Colonic mucosa (tissue), 4 donors: ENCODE measurements around the gene PSMA5. TPM values are rescaled to one million over a fixed set of nuclear protein-coding genes. Genes with fewer than 3 reads are reported as not detected.

Experiments used
- DNase-seq: peaks from one replicate; pipeline ENCODE4 v3.0.0-alpha.2; 2020
- H3K27ac ChIP-seq: fragments of 200-600 bp; one replicate; pipeline ENCODE4 v1.8.0; 2021
- H3K27me3 ChIP-seq: fragments of 200-600 bp; one replicate; pipeline ENCODE4 v1.8.0; 2021
- H3K36me3 ChIP-seq: fragments of 200-600 bp; one replicate; pipeline ENCODE4 v1.8.0; 2021
- H3K4me1 ChIP-seq: fragments of 200-600 bp; one replicate; pipeline ENCODE4 v1.8.0; 2021; ENCODE audit warnings: mild to moderate bottlenecking
- H3K4me3 ChIP-seq: fragments of 200-600 bp; one replicate; pipeline ENCODE4 v1.8.0; 2021
- H3K9ac ChIP-seq, 2 donors: one replicate each; pipeline ENCODE4 v1.7.0; 2013; ENCODE audit warnings: control low read depth in 2 of 2, low read depth in 2 of 2, low read length in 2 of 2
- H3K9me3 ChIP-seq: fragments of 200-600 bp; one replicate; pipeline ENCODE4 v1.8.0; 2021
- CTCF ChIP-seq: fragments of 200-600 bp; IDR thresholded peaks from one replicate; pipeline ENCODE4 v1.8.0; 2022; ENCODE audit warnings: antibody characterized with exemption, mild to moderate bottlenecking
- intact Hi-C: fragments of 100-400 bp; cut with DNase I; formaldehyde crosslinking; loops from one replicate; pipeline ENCODE4 v1.14.1; 2022
- total RNA-seq, 2 donors: library from RNA; stranded (reverse); fragmentation: NEBNext Ultra II Directional in 1 of 2; extraction: Animal tissue kit (Norgen Biotek cat#: 25700) in 1 of 2; gene quantifications; one replicate each; pipeline ENCODE4 v1.2.1, GENCODE V29; 2021
- donor health status: healthy.
- donor health status: DM: no; HTN: no; CAD: no.
- donor health status: DM: no; HTN: no; CAD: no.

The PSMA5 gene
- total RNA-seq, 2 donors from 2014 or later, result 93.9 to 163 TPM

- H3K36me3 ChIP-seq, result peaks cover 6% of the 10 kb centered on the region
- DNase-seq, result no peak
- no peaks in the 10 kb centered on the region for H3K27me3 ChIP-seq
- no peak for TF ChIP-seq CTCF
- intact Hi-C loops, result no loop called here
- H3K9ac ChIP-seq, result no peak overlapping the region
- H3K4me1 ChIP-seq, result peaks cover 5% of the 10 kb centered on the region
- peak overlapping the region; percentile 34 for H3K27ac ChIP-seq
- no peaks in the 10 kb centered on the region for H3K9me3 ChIP-seq
- no peak overlapping the region for H3K4me3 ChIP-seq
Measured at GRCh38 chr1:109371341-109371739, 54.9 kb downstream of the PSMA5 start.

GRCh38 chr1:109370712-109371340 lies 55.4 kb downstream of the PSMA5 start:
- H3K27ac ChIP-seq, result peak overlapping the region; percentile 34
- H3K27me3 ChIP-seq, result no peaks in the 10 kb centered on the region
- no peak for TF ChIP-seq CTCF
- intact Hi-C loops, result no loop called here
- no peak overlapping the region for H3K4me3 ChIP-seq
- H3K36me3 ChIP-seq, result peaks cover 6% of the 10 kb centered on the region
- H3K4me1 ChIP-seq, result peaks cover 5% of the 10 kb centered on the region
- no peak overlapping the region for H3K9ac ChIP-seq
- H3K9me3 ChIP-seq, result no peaks in the 10 kb centered on the region
- DNase-seq, result no peak

- DNase-seq, result no peak
- peaks cover 5% of the 10 kb centered on the region for H3K4me1 ChIP-seq
- no peaks in the 10 kb centered on the region for H3K27me3 ChIP-seq
- no peak for TF ChIP-seq CTCF
- H3K4me3 ChIP-seq, result no peak overlapping the region
- no peaks in the 10 kb centered on the region for H3K9me3 ChIP-seq
- H3K9ac ChIP-seq, result no peak overlapping the region
- intact Hi-C loops, result no loop called here
- peaks cover 6% of the 10 kb centered on the region for H3K36me3 ChIP-seq
- no peak overlapping the region for H3K27ac ChIP-seq
Measured at GRCh38 chr1:109369167-109369746, 57.0 kb downstream of the PSMA5 start.

- Histone ChIP-seq H3K9me3 (no peaks in the 10 kb centered on the region), H3K27ac (no peak overlapping the region), H3K4me3 (no peak overlapping the region), H3K27me3 (no peaks in the 10 kb centered on the region), H3K9ac (no peak overlapping the region), H3K36me3 (peaks cover 6% of the 10 kb centered on the region), H3K4me1 (peaks cover 3% of the 10 kb centered on the region)
- no peak for DNase-seq
- intact Hi-C loops, result no loop called here
- TF ChIP-seq CTCF, result no peak
Measured at GRCh38 chr1:109368464-109368863, 57.8 kb downstream of the PSMA5 start.

GRCh38 chr1:109367626-109368025 lies 58.6 kb downstream of the PSMA5 start:
- intact Hi-C loops, result no loop called here
- no peak overlapping the region for H3K4me3 ChIP-seq
- H3K9ac ChIP-seq, result no peak overlapping the region
- DNase-seq, result no peak
- no peak overlapping the region for H3K27ac ChIP-seq
- peaks cover 2% of the 10 kb centered on the region for H3K4me1 ChIP-seq
- H3K36me3 ChIP-seq, result peaks cover 6% of the 10 kb centered on the region
- H3K9me3 ChIP-seq, result no peaks in the 10 kb centered on the region
- TF ChIP-seq CTCF, result no peak
- no peaks in the 10 kb centered on the region for H3K27me3 ChIP-seq
